Cardiac fibroblast (primary cell): ENCODE data around the gene COX17.

Source experiments
- DNase-seq, 2 donors: peaks; one replicate each; pipeline versions ENCODE4 v3.0.0 to v3.0.0-alpha.2; 2010; ENCODE audit warnings: low read depth in 2 of 2
- H3K4me3 ChIP-seq, 2 donors: replicated peaks in 1 of 2; 1 replicate in 1 of 2; 2 replicates in 1 of 2; pipeline ENCODE4 v1.5.1; 2011; ENCODE audit warnings: low read depth in 2 of 2, low read length in 2 of 2, mild to moderate bottlenecking in 2 of 2, moderate library complexity in 1 of 2
- CTCF ChIP-seq: IDR thresholded peaks from one replicate; pipeline ENCODE4 v1.5.1; 2011; ENCODE audit warnings: low read depth, mild to moderate bottlenecking, low read length, inconsistent platforms

COX17 gene

GRCh38 chr3:119626196-119626595 is 51.0 kb downstream of the COX17 start:
- DNase-seq, result no peak
- TF ChIP-seq CTCF, result no peak
- no peak overlapping the region for H3K4me3 ChIP-seq

GRCh38 chr3:119625451-119626153 is 51.6 kb downstream of the COX17 start:
- H3K4me3 ChIP-seq, result no peak overlapping the region
- TF ChIP-seq CTCF, result no peak
- DNase-seq, result no peak

- H3K4me3 ChIP-seq, result no peak overlapping the region
- TF ChIP-seq CTCF, result no peak
- DNase-seq, result no peak
These were observed 53.0 kb downstream of the COX17 start for GRCh38 chr3:119624002-119624720.

- no peak overlapping the region for H3K4me3 ChIP-seq
- DNase-seq, result no peak
- TF ChIP-seq CTCF, result no peak
These were observed 56.3 kb downstream of the COX17 start for GRCh38 chr3:119620899-119621298.
